22Rv1 (cell line): ENCODE data around the gene PISD.

Experiments
- CTCF ChIP-seq: fragments of 450-650 bp; IDR thresholded peaks from 2 replicates; pipeline ENCODE4 v1.5.1; 2017; ENCODE audit warnings: mild to moderate bottlenecking
- ZFX ChIP-seq: fragments of 450-650 bp; IDR thresholded peaks from 2 replicates; pipeline ENCODE4 v1.6.1; 2017; ENCODE audit warnings: antibody characterized with exemption, borderline replicate concordance

GRCh38 chr22:31681349-31682345, 19.6 kb upstream of the PISD start:
- TF ChIP-seq CTCF, result no peak
- TF ChIP-seq ZFX, result no peak
